Coronary artery (tissue), 2 donors: ENCODE measurements around the gene CDCP2.

ENCODE experiments used
- DNase-seq: peaks from one replicate; pipeline ENCODE4 v3.0.0-alpha.2; 2017; ENCODE audit warnings: low spot score
- H3K27ac ChIP-seq, 2 donors: fragments of 200-600 bp; sonication (generic); one replicate each; pipeline ENCODE4 v1.5.1; 2016 to 2019
- H3K4me3 ChIP-seq: fragments of 200-600 bp; sonication (generic); 2 replicates; pipeline ENCODE4 v1.5.1; 2016; ENCODE audit warnings: mild to moderate bottlenecking, moderate library complexity
- CTCF ChIP-seq: fragments of 200-600 bp; sonication (generic); IDR thresholded peaks from one replicate; pipeline ENCODE4 v1.5.1; 2019; ENCODE audit warnings: antibody characterized with exemption

CDCP2 gene

DNA sequence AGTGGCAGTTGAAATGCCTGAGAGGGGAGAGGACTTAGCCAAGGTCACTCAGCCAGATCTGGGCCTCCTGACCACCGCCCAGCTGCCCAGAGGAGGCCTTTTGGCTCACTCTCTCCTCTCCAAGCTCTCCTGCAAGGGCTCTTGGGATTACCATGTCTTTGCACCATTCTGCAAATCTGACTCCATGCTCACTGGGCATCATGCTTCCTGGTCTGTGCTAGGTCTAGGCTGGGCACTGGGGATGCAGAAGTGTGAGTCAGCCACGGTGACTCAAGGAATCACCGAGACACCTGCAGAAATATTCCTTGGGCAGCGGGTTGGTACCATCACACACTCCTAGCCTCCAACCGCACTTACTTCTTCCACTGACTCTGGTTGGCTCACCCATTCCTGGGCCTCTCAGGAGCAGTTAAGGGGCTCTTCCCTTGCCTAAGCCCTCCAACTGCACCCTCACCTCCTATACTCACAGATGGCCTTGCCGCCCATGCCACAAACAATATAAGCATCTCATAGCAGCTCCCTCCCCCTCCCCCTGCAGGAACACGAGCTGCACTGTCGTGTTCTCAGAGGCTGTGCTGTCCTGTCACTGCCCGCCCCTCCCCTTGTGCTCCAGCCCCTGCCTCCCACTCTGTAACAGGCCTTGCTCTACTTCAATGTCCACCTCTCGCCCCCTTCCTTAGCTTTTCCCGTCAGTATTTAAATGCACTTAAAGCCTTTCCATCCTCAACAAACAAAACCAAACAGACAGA lies 34.8 kb downstream of the CDCP2 start:
- DNase-seq = no peak
- no peak for TF ChIP-seq CTCF
- H3K4me3 ChIP-seq = no peak overlapping the region
- H3K27ac ChIP-seq = no peak overlapping the region

- no peak for TF ChIP-seq CTCF
- H3K4me3 ChIP-seq = no peak overlapping the region
- H3K27ac ChIP-seq = no peak overlapping the region
- no peak for DNase-seq
These were observed 37.3 kb downstream of the CDCP2 start for GRCh38 chr1:54115520-54115919.

DNA sequence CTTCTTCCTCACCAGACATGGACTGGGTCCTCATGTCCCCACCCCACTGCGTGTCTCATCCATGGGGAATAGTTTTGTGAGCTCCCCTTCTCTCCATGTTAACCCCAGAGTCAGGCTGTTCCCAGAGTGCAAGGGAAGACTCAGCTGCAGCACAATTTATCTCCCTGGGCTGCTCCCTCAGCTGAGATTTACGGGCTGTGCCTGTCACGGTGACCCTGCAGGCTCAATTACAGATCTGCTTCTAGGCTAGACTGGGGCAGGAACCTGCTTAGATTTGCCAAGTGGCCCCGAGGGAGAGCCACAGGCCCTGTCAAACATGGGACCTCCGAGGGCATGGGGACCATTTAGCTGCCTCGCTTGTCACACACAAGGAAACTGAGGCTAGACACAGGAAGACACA lies 37.8 kb downstream of the CDCP2 start:
- DNase-seq = no peak
- no peak overlapping the region for H3K4me3 ChIP-seq
- no peak for TF ChIP-seq CTCF
- H3K27ac ChIP-seq = no peak overlapping the region

- H3K27ac ChIP-seq = no peak overlapping the region
- H3K4me3 ChIP-seq = no peak overlapping the region
- no peak for DNase-seq
- no peak for TF ChIP-seq CTCF
These were observed 38.8 kb downstream of the CDCP2 start for GRCh38 chr1:54114001-54114400.

- H3K27ac ChIP-seq = no peak overlapping the region
- no peak for DNase-seq
- no peak overlapping the region for H3K4me3 ChIP-seq
- TF ChIP-seq CTCF = no peak
These were observed 40.0 kb downstream of the CDCP2 start for GRCh38 chr1:54112705-54113368.

DNA sequence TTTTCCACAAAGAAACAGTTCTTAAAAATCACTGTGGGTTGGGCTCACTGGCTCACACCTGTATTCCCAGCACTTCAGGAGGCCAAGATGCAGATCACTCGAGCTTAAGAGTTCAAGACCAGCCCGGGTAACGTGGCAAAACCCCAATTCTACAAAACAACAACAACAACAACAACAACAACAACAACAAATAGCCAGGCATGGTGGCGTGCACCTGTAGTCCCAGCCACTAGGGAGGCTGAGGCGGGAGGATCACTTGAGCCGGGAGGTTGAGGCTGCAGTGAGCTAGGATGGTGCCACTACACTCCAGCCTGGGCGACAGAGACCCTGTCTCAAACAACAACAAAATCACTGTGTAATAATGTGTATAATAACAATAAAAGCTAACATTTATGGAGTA lies 40.8 kb downstream of the CDCP2 start:
- DNase-seq = no peak

More for the DNA sequence above, 40.8 kb downstream of the CDCP2 start:
- Histone ChIP-seq H3K27ac (no peak overlapping the region), H3K4me3 (no peak overlapping the region)
- no peak for TF ChIP-seq CTCF
